ENCODE data around the gene MEPE.

GRCh38 chr4:87804871-87805270 lies 27.9 kb upstream of the MEPE start:
- no peak for TF ChIP-seq POLR2A (IDR thresholded peaks at IDR 0.05)
- no peak for TF ChIP-seq CTCF (IDR thresholded peaks at IDR 0.05)
